GM21526 (cell line): ENCODE data around the gene SART3.
"Not testable (repeated sequence)": the region's sequence is repeated elsewhere in the genome, so short reads cannot be mapped to it uniquely, and the experiment has no call there.

ENCODE experiments used
- ATAC-seq: cut with Tn5 transposase; IDR thresholded peaks from one replicate; pipeline ENCODE4 v1.9.1; 2021; ENCODE audit warnings: moderate library complexity; ENCODE audit not compliant: unreplicated experiment, low FRiP score

Gene SART3

GRCh38 chr12:108598553-108599250 lies 37.7 kb upstream of the SART3 start:
- no peak for ATAC-seq

- ATAC-seq, result no peak
These were observed 36.8 kb upstream of the SART3 start, which contains the start of gene TMEM119 for GRCh38 chr12:108597559-108598471. Gene TMEM119, minus strand, starts transcription at chr12:108598084. Its CDS starts 5,701 bp downstream, at chr12:108592383.

- no peak for ATAC-seq
These were observed 36.0 kb upstream of the SART3 start for GRCh38 chr12:108596854-108597558.

- ATAC-seq, result no peak
These were observed 35.0 kb upstream of the SART3 start for GRCh38 chr12:108595711-108596647.

GRCh38 chr12:108594960-108595710 lies 34.2 kb upstream of the SART3 start:
- no peak for ATAC-seq

- ATAC-seq, result no peak
These were observed 33.4 kb upstream of the SART3 start for GRCh38 chr12:108594323-108594903.

- no peak for ATAC-seq
These were observed 31.3 kb upstream of the SART3 start for GRCh38 chr12:108592033-108592909.

- ATAC-seq, result no peak
These were observed 30.5 kb upstream of the SART3 start for GRCh38 chr12:108591267-108591980.

- not testable (repeated sequence) for ATAC-seq
These were observed 29.5 kb upstream of the SART3 start for GRCh38 chr12:108590463-108590862.

- ATAC-seq, result no peak
These were observed 28.9 kb upstream of the SART3 start for GRCh38 chr12:108589840-108590229.

GRCh38 chr12:108589028-108589839 lies 28.3 kb upstream of the SART3 start:
- no peak for ATAC-seq

GRCh38 chr12:108587826-108588225 lies 26.9 kb upstream of the SART3 start:
- ATAC-seq, result no peak

- no peak for ATAC-seq
These were observed 25.3 kb upstream of the SART3 start for GRCh38 chr12:108586306-108586705.

GRCh38 chr12:108585864-108586263 lies 24.9 kb upstream of the SART3 start:
- ATAC-seq, result no peak

- ATAC-seq, result no peak
These were observed 23.6 kb upstream of the SART3 start for GRCh38 chr12:108584456-108585065.

- no peak for ATAC-seq
These were observed 23.0 kb upstream of the SART3 start for GRCh38 chr12:108583991-108584390.
